CD4-positive, alpha-beta T cell treated with Interleukin-2 at 100 ng/mL for 4 hours (primary cell): Measurements from ENCODE around the gene MRFAP1L1.
A peak's percentile ranks its signal among the peaks of the same experiment; 100 is the strongest.
"Not testable (repeated sequence)": the region's sequence is repeated elsewhere in the genome, so short reads cannot be mapped to it uniquely, and the experiment has no call there.

Source experiments
- DNase-seq: peaks from one replicate; pipeline ENCODE4 v3.0.0-alpha.2; 2020; ENCODE audit warnings: low spot score

MRFAP1L1 gene

DNA sequence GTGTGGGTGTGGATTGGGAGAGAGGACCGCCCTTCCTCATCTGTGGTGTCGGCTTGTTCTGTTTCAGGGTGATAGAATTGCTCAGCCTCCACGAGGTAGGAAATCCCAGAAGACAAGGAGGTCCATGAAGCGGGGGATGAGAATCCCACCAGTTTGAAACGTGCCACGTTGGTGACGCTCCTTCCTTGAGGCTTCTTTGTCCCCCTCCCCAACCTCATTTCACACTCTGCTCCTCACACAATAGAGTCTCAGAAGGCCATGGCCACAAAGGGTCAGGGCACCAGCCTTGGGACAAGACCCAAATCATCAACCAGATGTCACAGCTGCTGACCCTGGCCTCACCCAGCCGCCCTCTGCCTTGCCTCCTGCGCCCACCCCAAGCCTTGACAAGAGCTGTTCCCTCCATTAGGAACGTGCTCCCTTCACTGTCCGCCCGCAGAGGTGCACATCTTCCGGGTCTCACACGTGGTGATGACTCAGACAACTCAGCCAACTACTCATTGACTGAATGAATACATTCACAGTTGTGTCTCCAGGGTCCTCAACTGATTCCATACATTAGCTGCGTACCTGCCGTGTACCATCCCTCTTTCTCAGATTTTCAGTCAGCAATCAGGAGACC, 24.6 kb upstream of the MRFAP1L1 start:
- no peak for DNase-seq

GRCh38 chr4:6733358-6734164, 23.9 kb upstream of the MRFAP1L1 start:
- no peak for DNase-seq

- no peak for DNase-seq
Measured at GRCh38 chr4:6732441-6733357, 23.0 kb upstream of the MRFAP1L1 start.

DNA sequence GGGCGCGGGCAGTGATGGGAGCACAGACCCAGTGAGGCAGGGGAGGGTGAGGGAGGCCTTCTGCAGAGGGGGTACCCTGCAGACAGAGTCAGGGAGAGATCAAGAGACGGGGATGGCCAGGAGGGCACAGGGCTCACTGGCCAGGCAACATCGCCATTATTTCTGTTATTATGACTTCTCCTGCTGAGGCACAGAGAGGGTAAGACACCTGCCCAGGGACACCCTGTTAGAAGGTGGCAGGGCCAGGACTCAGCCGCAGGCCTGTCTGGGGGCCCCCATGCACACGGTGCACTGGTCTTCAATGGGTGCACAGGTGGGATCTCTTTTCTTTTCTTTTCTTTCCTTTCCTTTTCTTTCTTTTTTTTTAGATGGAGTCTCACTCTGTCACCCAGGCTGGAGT, 22.1 kb upstream of the MRFAP1L1 start:
- no peak for DNase-seq

DNA sequence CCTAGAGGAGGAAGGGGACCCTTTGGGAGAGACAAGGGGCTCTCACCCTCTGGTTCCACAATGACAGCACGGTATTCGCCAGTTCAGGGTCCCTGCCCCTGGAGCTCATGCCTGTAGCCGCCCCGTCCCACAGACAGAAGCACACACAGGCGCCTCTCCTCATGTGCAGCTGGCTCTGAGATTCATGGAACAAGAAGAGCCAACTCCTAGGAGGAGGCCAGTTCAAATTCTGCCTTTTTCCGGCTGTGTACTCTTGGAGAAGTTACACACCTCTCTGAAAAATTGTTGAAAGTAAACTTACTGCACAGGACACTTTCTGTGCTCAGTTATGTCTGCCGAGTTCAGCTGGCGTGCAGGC, 21.6 kb upstream of the MRFAP1L1 start:
- no peak for DNase-seq

- no peak for DNase-seq
Measured at GRCh38 chr4:6730603-6731317, 21.1 kb upstream of the MRFAP1L1 start.

DNA sequence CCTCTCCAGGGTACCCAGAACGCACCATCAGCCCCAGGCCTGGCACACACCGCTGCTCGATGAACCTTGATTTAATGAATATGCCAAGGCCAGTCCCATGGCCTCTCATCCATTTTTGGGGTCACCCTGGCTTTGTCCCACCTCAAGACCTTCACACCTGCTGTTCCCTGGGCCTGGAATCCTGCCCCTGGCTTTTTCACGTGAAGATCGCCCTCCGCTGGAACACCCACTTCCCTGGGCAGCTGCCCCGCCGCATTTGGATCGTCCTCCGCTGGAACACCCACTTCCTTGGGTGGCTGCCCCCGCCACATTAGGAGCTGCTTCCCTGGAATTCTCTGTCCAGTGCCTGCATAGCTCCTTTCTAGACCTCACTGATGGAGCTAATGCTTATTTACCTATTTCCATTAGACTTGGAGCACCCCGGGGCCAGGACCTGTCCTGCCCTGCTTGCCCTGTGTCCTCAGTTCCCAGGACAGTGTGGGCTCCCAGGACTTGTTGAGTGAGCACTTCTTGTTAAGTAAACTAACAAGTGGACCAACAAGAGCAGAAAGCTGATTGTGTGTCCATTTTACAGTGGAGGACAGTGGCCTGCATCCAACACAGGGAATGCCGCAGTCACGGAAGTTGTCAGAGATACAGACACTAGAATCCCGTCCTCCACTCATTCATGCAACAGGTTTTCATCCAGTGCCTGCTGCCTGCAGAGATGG, 18.8 kb upstream of the MRFAP1L1 start:
- DNase-seq, result no peak

DNA sequence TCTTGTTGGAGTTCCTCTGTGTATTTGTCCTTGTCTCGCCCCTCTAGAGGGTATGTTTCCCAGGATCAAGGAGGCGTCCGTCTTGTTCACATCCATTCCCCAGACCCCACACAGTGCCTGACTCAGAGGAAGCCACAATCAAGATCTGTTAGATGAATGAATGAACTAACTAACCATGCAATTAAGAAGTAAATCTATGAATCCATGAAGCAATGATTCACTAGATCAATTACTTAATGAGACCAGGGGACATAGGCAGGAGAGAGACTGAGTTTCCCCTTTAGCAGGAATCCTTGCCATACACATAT, 18.2 kb upstream of the MRFAP1L1 start:
- no peak for DNase-seq

DNA sequence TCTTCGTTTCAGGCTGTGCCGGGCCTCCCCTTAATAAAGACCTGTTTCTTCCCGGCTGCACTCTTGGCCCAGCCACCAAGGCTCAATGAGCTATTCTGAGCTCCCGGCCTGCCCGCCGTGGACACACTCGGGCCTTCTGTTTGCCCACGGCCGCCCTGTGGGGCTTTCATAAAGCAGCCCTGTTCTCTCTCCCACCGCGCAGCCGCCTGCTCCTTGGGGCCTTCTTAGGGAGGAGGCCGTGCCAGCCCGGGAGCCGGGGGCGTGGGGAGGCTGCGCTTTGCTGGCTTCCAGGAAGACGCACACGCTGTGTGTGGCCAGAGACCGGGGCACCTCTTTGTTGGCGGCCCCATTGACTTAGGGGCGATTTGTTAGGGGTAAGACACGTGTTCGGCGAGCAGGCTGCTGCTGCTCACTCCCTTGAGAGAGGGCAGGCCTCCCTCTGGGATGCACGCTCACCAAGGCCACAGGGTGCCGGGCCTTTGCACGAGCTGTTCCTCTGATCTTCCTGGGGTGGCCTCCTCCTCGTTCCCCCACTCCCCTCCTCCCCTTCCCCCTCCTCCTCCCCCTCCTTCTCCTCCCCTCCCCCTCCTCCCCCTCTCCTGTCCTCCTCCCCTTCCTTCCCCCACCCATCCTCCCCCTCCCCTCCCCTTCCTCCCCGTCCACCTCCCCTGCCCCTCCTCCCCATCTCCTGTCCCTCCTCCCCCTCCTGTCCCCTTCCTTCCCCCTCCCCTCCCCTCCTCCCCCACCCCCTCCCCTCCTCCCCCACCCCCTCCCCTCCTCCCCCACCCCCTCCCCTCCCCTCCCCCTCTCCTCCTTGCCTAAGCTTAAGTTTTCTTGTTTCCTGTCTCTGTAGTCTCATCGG, 17.6 kb upstream of the MRFAP1L1 start:
- no peak for DNase-seq

GRCh38 chr4:6725427-6725961, 15.8 kb upstream of the MRFAP1L1 start:
- not testable (repeated sequence) for DNase-seq

DNA sequence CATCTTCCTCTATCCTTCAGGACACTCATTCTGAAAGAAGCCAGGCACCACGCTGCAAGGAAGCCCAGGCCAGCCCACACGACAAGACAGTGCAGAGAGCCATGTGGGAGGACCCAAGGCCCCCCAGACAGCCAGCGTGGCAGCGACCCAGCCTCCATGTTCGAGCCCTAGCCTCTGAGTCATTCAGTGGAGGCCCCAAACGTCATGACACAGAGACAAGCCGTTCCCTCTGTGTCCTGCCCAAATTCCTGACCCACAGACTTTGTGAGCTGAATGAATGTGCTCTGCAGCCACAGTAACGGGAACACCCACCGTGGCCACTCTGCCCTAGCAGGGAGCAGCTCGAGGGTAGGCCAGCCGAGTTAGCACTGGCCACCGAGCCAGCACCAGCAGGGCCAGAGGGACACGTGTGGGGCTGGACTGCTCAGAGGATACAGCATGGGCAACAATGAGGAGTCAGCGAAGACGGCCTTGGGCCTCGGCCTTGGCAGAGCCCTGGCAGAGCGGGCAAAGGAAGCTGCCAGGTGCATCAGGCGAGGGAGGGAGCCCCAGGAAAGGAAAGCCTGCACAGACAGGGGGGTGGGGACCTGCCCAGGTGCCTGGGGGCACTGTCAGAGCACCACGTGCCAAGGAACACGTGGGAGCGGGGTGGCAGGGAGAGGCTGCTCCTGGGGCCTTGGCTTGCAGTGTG, 14.9 kb upstream of the MRFAP1L1 start:
- DNase-seq, result no peak

GRCh38 chr4:6723851-6724250, 14.2 kb upstream of the MRFAP1L1 start:
- no peak for DNase-seq

GRCh38 chr4:6722891-6723290, 13.2 kb upstream of the MRFAP1L1 start:
- DNase-seq, result no peak

- DNase-seq, result no peak
Measured at GRCh38 chr4:6721121-6721520, 11.5 kb upstream of the MRFAP1L1 start.

DNA sequence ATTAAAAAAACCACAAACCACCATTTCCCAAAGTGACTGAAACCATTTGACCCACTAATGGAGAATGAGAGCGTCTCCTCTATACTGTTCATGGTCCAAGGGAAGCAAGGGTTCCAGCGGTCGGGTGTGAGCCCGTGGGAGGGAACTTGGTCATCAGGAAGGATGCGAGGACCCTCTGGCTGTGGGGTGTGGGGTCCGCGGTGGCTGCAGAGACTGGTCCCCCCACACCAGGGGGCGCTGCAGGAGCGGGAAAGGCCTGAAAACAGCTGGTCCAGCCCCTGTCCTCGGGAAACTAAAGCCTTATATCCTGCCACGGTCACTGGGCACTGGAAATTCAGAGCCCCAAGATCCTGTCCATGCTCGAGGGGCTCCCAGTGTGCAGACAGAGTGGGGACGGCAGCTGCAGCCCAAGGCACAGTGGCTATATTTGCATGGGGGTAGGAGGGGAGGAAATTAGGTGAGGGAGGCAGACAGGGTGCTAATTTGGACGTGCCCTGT, 10.6 kb upstream of the MRFAP1L1 start:
- peak; percentile 79 for DNase-seq

DNA sequence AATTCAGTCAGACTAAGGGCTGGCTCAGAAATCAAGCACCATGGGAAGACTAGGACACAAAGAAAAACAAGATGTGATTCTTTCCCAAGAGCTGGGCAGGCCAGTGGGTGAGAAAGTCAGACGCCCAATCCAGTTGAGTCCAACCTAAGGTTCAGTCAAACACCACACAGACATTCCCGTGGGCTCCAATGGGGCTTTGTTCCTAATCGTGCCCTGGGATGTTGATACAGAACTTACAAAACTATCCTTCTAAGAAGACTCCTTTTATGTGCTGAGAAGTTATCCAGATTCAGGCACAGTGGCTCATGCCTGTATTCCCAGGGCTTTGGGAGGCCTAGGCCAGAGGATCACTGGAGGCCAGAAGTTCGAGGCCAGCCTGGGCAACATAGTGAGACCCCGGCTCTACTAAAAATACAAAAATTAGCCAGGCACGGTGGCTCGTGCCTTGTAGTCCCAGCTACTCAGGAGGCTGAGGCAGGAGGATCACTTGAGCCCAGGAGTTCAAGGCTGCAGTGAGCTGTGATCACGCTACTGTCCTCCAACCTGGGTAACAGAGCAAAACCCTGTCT, 10.0 kb upstream of the MRFAP1L1 start:
- no peak for DNase-seq

DNA sequence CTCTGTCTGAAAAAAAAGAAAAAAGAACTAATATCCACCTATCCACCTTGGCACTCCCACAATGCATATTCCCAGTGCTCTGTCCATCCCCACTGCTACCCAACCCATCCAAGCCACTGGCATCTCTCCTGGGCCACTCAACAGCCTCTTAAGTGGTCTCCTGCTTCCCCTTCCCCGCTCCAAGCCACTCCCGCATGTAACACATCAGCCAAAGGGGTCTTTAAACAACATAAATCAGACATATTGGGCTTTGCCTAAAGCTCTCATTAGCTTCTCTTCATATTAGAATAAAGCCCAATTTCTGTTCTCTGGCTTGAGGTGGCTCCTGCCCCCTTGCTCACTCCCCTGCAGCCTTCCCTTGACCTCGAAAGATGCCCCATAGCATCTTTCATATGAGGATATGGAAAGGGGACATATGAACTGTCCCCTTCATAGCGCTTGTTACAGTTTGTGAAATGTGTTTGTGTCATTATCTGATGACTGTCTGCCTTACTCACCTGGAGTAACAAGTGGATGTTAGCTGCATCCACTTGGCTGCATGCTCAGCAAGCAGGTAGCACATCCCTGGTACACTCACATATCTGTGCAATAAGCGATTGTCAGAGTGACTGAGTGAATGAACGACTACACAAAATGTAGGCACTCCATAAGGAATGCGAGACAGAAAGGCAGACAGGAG, 9.4 kb upstream of the MRFAP1L1 start:
- DNase-seq, result no peak

GRCh38 chr4:6716958-6717655, 7.4 kb upstream of the MRFAP1L1 start:
- DNase-seq, result no peak
